Spleen (tissue), 7 donors: ENCODE data around the gene MYL5.
"Not testable (repeated sequence)": the region's sequence is repeated elsewhere in the genome, so short reads cannot be mapped to it uniquely, and the experiment has no call there.

Source experiments
- CTCF ChIP-seq, 11 experiments: fragments of 200-600 bp in 7 of 11; fragments of 450-650 bp in 4 of 11; sonication (generic) in 4 of 11; IDR thresholded peaks in 8 of 11; conservative IDR thresholded peaks in 3 of 11; 1 replicate in 7 of 11; 2 replicates in 4 of 11; pipeline versions ENCODE4 v1.4.0 to v1.8.0; 2016 to 2021; ENCODE audit warnings: antibody characterized with exemption in 11 of 11, inconsistent platforms in 4 of 11, mild to moderate bottlenecking in 1 of 11
- POLR2AphosphoS5 ChIP-seq, 3 donors: sonication (generic); formaldehyde crosslinking; IDR thresholded peaks; one replicate each; pipeline ENCODE4 v1.5.1; 2017; ENCODE audit warnings: antibody characterized with exemption in 3 of 3
- donor health status: DM: no; HTN: no; CAD: no; lungs with moderate emphysema.
- donor health status: DM: no; HTN: no; CAD: no.
- donor health status: DM: no; HTN: no; CAD: no.

GRCh38 chr4:694341-694940 is 20.1 kb downstream of the MYL5 start:
- not testable (repeated sequence) for TF ChIP-seq CTCF (IDR thresholded peaks at IDR 0.05 in 8 of 11, conservative IDR thresholded peaks at IDR 0.05 in 3 of 11); POLR2AphosphoS5 (IDR thresholded peaks at IDR 0.05)
